ENCODE results near the gene TRIM46.
"Not testable (repeated sequence)": the region's sequence is repeated elsewhere in the genome, so short reads cannot be mapped to it uniquely, and the experiment has no call there.

The TRIM46 gene

GRCh38 chr1:155186067-155186793 is 12.6 kb downstream of the TRIM46 start:
- DNase-seq (ENCODE audit: low read depth, low spot score), result no peak

DNA sequence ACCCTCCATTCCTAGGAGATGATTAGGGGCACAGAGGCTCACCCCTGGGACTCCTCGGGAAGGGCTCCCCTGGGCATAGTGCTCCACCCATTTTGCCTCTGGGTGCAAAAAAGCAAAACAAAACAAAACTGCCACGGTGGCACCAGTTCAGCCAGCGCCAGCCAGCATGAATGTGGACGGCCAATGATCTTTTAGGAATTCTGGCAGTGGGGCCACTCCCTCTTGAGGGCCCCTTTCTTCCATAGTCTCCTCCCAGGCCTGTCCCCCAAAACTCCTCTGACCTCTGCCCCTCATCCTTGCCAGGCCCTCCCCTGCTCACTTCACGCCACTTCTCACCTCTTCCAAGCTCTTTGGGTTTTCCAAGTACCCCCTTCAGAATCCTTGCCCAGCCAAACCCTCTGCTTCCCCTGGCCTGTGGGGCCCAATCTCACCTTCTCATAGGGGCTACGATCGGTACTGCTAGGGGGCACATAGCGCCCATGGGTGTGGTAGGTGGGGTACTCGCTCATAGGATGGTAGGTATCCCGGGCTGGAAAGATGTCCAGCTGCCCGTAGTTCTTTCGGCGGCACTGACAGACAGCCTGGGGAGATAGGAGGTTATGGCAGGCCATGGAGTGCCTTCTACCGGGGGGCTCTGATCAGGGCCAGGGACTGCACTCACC is 13.3 kb downstream of the TRIM46 start:
- no peak for DNase-seq (ENCODE audit: low read depth, low spot score)

DNA sequence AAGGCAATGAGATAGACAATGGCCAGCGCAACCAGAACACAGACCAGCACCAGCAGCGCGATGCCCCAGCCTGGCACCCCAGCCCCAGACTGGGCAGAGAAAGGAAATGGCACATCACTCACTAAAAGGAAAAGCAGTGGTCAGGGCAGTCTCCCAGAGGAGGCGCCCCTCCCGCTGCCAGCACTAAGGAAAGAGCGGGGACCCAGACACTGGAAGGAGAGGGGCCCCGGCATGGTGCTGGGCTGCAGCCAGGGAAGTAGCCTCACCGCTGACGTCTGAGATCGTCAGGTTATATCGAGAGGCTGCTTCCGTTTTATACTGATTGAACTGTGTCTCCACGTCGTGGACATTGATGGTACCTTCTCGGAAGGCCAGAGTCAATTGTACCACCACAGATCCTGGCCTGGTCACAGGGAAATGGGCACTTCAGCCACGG is 13.8 kb downstream of the TRIM46 start:
- DNase-seq (ENCODE audit: low read depth, low spot score), result no peak

DNA sequence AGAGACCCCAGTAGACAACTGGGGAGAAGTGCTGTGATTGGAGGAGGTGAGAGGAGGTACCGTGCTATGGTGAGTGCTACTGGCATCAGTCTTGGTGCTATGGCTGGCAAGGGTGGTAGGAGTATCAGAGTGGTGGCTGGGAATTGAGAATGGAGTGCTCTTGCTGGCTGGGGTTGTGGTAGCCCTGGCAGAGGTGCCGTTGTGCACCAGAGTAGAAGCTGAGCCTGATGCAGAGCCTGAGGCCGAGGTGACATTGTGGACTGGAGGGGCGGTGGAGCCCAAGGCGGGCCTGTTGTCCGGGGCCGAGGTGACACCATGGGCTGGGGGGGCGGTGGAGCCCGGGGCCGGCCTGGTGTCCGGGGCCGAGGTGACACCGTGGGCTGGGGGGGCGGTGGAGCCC is 14.6 kb downstream of the TRIM46 start:
- DNase-seq (ENCODE audit: low read depth, low spot score), result no peak

DNA sequence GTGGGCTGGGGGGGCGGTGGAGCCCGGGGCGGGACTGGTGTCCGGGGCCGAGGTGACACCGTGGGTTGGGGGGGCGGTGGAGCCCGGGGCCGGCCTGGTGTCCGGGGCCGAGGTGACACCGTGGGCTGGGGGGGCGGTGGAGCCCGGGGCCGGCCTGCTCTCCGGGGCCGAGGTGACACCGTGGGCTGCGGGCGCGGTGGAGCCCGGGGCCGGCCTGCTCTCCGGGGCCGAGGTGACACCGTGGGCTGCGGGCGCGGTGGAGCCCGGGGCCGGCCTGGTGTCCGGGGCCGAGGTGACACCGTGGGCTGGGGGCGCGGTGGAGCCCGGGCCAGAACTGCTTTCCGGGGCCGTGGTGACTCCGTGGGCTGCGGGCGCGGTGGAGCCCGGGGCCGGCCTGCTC is 16.3 kb downstream of the TRIM46 start:
- not testable (repeated sequence) for DNase-seq (ENCODE audit: low read depth, low spot score)

DNA sequence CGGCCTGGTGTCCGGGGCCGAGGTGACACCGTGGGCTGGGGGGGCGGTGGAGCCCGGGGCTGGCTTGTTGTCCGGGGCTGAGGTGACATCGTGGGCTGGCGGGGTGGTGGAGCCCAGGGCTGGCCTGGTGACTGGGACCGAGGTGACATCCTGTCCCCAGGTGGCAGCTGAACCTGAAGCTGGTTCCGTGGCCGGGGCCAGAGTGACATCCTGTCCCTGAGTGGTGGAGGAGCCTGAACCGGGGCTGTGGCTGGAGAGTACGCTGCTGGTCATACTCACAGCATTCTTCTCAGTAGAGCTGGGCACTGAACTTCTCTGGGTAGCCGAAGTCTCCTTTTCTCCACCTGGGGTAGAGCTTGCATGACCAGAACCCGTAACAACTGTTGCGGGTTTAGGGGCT is 18.3 kb downstream of the TRIM46 start:
- DNase-seq (ENCODE audit: low read depth, low spot score), result no peak

DNA sequence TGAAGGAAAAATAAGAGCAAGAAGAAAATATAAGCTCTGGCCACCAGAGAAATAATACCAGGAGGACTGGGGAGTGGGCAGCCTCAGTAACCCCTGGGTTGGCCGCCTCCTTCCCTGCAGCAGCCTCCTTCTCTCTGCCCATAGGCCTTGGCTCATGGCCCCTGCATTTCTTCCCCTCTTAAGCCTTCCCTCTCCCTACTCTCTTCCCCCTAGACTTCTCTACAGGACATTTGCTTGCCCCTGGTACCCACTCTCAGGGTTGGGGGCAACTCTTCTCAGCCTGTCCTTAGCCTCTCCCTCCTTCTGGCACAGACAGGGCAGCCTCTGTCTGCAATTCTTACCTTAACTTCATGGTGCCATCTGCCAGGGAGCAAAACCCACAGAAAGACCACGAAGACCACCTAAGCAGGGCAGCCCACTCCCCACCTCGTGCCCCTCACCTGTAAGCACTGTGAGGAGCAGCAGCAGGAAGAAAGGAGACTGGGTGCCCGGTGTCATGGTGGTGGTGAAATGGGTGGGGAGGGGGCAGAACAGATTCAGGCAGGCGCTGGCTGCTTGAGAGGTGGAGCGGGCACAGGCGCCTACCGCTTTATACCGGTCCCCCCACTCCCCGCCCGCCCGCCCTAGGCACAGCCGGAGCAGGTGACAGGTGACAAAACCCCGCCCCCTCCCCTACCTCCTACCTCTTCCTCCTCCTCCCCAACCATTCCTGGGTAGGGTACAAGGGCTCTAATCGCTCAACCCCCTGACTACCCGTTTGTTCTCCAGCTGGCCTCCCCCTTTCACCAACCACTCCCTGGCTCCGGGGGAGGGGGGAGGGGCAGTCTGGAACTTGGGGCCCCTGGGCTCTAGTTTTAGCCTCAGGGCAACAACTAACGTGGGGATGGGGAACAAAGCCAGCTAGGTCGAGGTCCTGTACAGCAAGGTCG is 19.0 kb downstream of the TRIM46 start:
- no peak for DNase-seq (ENCODE audit: low read depth, low spot score)

GRCh38 chr1:155193275-155193990 is 19.8 kb downstream of the TRIM46 start:
- peak; percentile 44 for DNase-seq (ENCODE audit: low read depth, low spot score)

- DNase-seq (ENCODE audit: low read depth, low spot score), result not testable (repeated sequence)
Observed at GRCh38 chr1:155193991-155194240, 20.3 kb downstream of the TRIM46 start.

DNA sequence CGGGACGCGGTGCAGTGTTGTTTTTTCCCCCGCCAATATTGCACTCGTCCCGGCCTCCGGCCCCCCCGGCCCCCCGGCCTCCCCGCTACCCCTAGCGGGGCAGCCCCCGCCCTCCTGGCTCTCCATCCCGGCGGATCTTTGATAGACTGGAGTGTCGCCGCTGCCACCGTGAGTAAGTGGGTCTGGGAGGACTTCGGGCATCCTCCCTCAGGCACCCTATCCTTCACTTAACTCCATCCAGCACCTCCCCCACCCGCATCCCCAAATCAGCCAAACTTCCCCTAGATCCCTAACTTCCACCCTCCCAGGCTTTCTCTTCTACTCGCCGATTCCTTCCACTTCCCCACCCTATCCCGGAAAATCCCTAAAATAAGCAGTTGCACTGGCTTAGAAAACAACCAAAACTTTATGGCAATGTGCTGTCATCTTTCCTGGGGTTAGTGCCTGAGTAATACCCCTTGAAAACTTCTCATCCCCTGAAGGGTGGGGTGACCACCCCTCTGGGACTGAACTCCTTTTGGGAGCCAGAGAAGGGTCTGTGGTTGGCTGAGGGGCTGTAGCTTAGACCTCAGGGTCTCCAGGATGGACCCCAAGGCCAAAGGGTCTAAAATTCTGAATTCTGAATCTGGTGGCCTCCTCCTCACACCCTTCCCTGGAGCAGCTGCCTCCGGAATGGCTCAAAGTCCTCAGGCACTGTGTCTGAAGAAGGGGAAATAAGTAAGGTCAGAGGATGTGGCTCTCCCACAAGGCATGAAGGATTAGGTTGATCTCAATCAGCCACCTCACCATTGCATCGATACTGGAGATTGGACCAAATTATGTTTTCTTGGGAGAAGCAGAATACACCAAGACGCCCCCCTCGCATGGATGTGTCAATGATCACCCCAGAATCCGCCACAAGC is 21.8 kb downstream of the TRIM46 start:
- no peak for DNase-seq (ENCODE audit: low read depth, low spot score)

GRCh38 chr1:155196103-155196892 is 22.6 kb downstream of the TRIM46 start:
- no peak for DNase-seq (ENCODE audit: low read depth, low spot score)

DNA sequence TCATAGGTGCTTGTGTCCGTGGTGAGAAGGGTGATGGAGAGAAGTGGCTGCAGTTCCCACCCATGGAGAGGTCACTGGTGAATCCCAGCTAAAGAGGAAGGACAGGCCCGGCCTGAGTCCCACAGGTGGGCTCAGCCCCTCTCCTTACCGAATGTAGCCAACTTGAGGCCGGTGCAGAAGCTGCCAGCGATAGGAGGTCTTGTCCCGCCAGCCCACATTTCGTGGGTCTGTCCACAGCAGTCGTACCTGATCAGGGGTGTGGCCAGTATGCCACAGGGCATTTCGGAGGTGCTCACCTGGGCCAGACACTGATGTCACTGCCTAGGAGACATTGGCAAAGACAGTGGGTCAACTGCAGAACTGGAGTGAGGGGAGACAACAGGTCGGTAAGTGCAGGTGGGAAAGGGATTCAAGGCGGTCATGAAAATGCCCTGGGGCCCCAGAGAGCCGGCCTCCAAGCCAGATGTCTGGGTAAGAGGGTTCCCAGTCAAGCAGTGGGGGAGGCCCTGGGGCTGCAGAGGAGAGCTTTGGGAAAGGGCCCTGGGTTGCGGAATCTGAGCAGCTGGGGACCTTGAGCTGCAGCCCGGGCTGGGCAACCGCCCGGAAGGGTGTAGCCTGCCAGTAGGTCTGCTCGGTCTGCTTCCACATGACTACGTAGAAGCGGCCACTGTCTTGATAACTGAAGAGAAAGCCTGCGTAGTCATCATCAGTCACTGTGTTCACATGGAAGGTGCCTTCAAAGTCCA is 23.4 kb downstream of the TRIM46 start:
- DNase-seq (ENCODE audit: low read depth, low spot score), result no peak

DNA sequence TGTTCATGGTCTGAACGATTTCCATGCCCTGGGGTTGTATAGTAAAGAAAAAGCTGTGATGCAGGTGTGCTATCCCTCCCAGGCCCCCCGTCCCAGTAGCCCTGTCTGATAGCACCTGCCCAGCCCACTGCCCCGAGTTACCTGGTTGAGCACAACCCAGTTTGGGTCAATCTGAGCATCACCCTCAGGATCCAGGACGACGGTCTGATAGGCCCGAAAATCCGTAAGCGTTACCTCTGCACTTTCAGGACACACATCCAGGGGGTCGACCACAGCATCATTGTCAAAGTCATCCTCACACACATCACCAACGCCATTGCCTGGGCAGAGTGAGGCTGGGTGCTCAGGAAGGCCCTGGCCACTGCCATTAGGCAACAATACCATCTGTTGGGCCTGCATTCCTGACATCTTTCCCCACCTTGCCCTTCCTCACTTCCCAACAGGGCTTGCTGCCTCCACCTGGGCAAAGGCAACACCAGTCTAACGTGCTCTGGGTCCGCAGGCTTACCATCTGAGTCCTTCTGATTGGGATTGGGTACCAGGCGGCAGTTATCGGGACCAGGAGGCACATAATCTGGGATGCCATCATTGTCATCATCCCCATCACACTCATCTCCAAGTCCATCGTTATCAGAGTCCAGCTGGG is 24.4 kb downstream of the TRIM46 start:
- DNase-seq (ENCODE audit: low read depth, low spot score), result no peak

GRCh38 chr1:155198547-155198906 is 24.9 kb downstream of the TRIM46 start:
- no peak for DNase-seq (ENCODE audit: low read depth, low spot score)

DNA sequence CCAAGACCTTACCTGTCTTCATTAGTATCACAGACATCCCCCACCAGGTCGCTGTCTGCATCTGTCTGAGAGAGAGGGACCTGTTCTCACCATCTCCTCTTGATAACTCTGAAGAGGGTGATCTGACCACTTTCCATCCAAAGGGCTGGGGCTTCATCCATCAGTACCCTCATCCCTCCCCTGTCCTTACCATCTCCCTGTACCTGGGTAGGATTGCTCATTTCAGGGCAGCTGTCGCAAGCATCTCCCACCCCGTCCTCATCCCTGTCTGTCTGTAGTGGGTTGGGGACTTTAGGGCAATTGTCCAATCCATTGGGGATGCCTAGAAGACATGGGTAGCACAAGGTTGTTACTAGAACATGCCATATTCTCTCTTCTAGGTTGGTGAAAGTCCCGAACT is 26.1 kb downstream of the TRIM46 start:
- DNase-seq (ENCODE audit: low read depth, low spot score), result no peak

GRCh38 chr1:155200920-155201319 is 27.3 kb downstream of the TRIM46 start:
- DNase-seq (ENCODE audit: low read depth, low spot score), result no peak

DNA sequence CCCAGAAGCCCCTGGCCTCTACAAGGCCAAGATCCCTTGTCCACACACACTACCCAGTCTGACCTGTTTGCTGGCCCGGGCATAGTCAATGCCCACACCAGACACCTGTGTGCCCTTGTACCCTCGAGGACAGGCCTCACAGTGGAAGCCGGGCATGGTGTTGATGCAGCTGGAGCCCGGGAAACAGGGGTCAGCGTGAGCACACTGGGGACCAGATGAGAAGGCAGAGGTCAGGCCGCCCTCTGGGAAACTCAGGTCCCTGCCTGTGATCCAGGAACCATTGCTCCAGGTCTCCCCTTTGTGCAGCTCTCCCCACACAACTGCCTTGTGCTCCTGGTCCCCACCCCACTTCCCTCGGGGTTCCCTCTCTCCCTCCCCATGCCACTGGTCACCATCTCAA is 28.5 kb downstream of the TRIM46 start:
- DNase-seq (ENCODE audit: low read depth, low spot score), result no peak

- no peak for DNase-seq (ENCODE audit: low read depth, low spot score)
Observed at GRCh38 chr1:155202731-155203515, 29.3 kb downstream of the TRIM46 start.

Data from activated CD4-positive, CD25-positive, alpha-beta regulatory T cell treated with anti-CD3 and anti-CD28 coated beads, Interleukin-2, amount 50 U/mL, for 16 hours (primary cell).